ENCODE results near the gene ZNF524.

GRCh38 chr19:55578031-55578760 lies 21.9 kb upstream of the ZNF524 start:
- TF ChIP-seq ZBTB33 (IDR thresholded peaks at IDR 0.05; ENCODE audit: borderline replicate concordance, low read depth) (no peak), IRF3 (IDR thresholded peaks at IDR 0.05; ENCODE audit: low read depth, low read length) (no peak), ELF1 (IDR thresholded peaks at IDR 0.05) (no peak), CTCF (IDR thresholded peaks at IDR 0.05) (no peak), SMC3 (IDR thresholded peaks at IDR 0.05; ENCODE audit: low read depth, low read length) (no peak), SIN3A (IDR thresholded peaks at IDR 0.05; ENCODE audit: borderline replicate concordance, low read depth, low read length) (no peak), TEAD4 (IDR thresholded peaks at IDR 0.05; ENCODE audit: borderline replicate concordance, insufficient read depth) (no peak), USF2 (IDR thresholded peaks at IDR 0.05; ENCODE audit: borderline replicate concordance, low read depth, low read length) (no peak), REST (IDR thresholded peaks at IDR 0.05; ENCODE audit: low read depth, low read length) (no peak), GABPA (IDR thresholded peaks at IDR 0.05; ENCODE audit: low read depth) (no peak), MXI1 (IDR thresholded peaks at IDR 0.05; ENCODE audit: low read depth, low read length) (no peak), TCF12 (IDR thresholded peaks at IDR 0.05) (no peak)
